GM12878 (cell line): ENCODE measurements around the gene CLDN34. TPM values are rescaled to one million over a fixed set of nuclear protein-coding genes. Genes with fewer than 3 reads are reported as not detected.

ENCODE experiments used
- ATAC-seq: fragments of 200-7000 bp; cut with Tn5 transposase; 3 replicates; pipeline ENCODE4 v1.9.1; 2020; ENCODE audit warnings: mild to moderate bottlenecking, moderate library complexity
- BruUV-seq: library from RNA; stranded (reverse); fragments of 400-500 nt; replicated peaks from 2 replicates; lab custom pipeline; 2021; lab: Mats Ljungman, UMichigan
- CTCF ChIA-PET: fragments of 300-600 bp; sonication (Branson Sonifier 250); formaldehyde crosslinking; extraction: SDS; loops from one replicate; lab custom pipeline; 2021; ENCODE audit warnings: inconsistent platforms; lab: Yijun Ruan, JAX
- POLR2A ChIA-PET: fragments of 350-600 bp; formaldehyde crosslinking; extraction: SDS; loops from one replicate; lab custom pipeline; 2021; ENCODE audit warnings: inconsistent platforms; lab: Charles Lee
- RAD21 ChIA-PET: fragments of 300-600 bp; sonication (Branson Sonifier 250); formaldehyde crosslinking; loops from one replicate; lab custom pipeline; 2023; ENCODE audit warnings: antibody characterized with exemption; ENCODE audit not compliant: unreplicated experiment; lab: Charles Lee
- SMC1A ChIA-PET: fragments of 300-600 bp; sonication (Branson Sonifier 250); formaldehyde crosslinking; loops from one replicate; lab custom pipeline; 2023; ENCODE audit not compliant: unreplicated experiment, uncharacterized antibody; lab: Charles Lee
- DNase-seq: peaks from one replicate; pipeline ENCODE4 v3.0.0-alpha.2; 2011; ENCODE audit warnings: low read depth, low spot score
- FAIRE-seq: peaks from 3 replicates; lab custom pipeline; 2011; peaks lifted over from hg19 to GRCh38; lab: Jason Lieb, UNC
- H2AFZ ChIP-seq: 2 replicates; pipeline ENCODE4 v1.6.0; 2011; ENCODE audit warnings: low read depth, low read length, control low read depth; ENCODE audit not compliant: control insufficient read depth
- H3K27ac ChIP-seq: 2 replicates; pipeline ENCODE4 v1.5.1; 2011; ENCODE audit warnings: control low read depth; ENCODE audit not compliant: control insufficient read depth, insufficient read depth
- H3K27me3 ChIP-seq, 2 experiments: replicated peaks in 1 of 2; 2 replicates each; pipeline versions ENCODE4 v1.6.0 to v1.6.1; 2011; ENCODE audit warnings: low read length in 1 of 2; ENCODE audit not compliant: control insufficient read depth in 2 of 2, insufficient read depth in 2 of 2
- H3K36me3 ChIP-seq, 2 experiments: 2 replicates each; pipeline ENCODE4 v1.5.1; 2011; ENCODE audit warnings: low read length in 1 of 2; ENCODE audit not compliant: control insufficient read depth in 2 of 2, insufficient read depth in 2 of 2
- H3K4me1 ChIP-seq: 2 replicates; pipeline ENCODE4 v1.6.1; 2011; ENCODE audit warnings: mild to moderate bottlenecking, low read length, moderate library complexity, mixed read lengths; ENCODE audit not compliant: control insufficient read depth, insufficient read depth
- H3K4me2 ChIP-seq: 2 replicates; pipeline ENCODE4 v1.6.0; 2011; ENCODE audit warnings: control low read depth; ENCODE audit not compliant: control insufficient read depth, insufficient read depth
- H3K4me3 ChIP-seq: fragments of 200-600 bp; sonication (generic); 2 replicates; pipeline ENCODE4 v1.5.1; 2016
- H3K79me2 ChIP-seq: 2 replicates; pipeline ENCODE4 v1.6.0; 2011; ENCODE audit warnings: low read length; ENCODE audit not compliant: control insufficient read depth, insufficient read depth
- H3K9ac ChIP-seq: 2 replicates; pipeline ENCODE4 v1.8.0; 2011; ENCODE audit warnings: low read length, control low read depth, mixed read lengths; ENCODE audit not compliant: control insufficient read depth, insufficient read depth
- H3K9me3 ChIP-seq: replicated peaks from 3 replicates; pipeline ENCODE4 v1.5.1; 2011; ENCODE audit warnings: mild to moderate bottlenecking, low read length; ENCODE audit not compliant: control insufficient read depth, insufficient read depth
- H4K20me1 ChIP-seq: 2 replicates; pipeline ENCODE4 v1.6.0; 2011; ENCODE audit not compliant: control insufficient read depth, insufficient read depth
- BMI1 ChIP-seq: fragments of 450-650 bp; IDR thresholded peaks from 2 replicates; pipeline ENCODE4 v1.6.1; 2016; ENCODE audit warnings: mild to moderate bottlenecking, moderate library complexity, borderline replicate concordance
- CREM ChIP-seq: IDR thresholded peaks from 2 replicates; pipeline ENCODE4 v1.6.1; 2014; ENCODE audit warnings: antibody characterized with exemption, low read depth
- EGR1 ChIP-seq, 2 experiments: IDR thresholded peaks; 1 replicate in 1 of 2; 2 replicates in 1 of 2; pipeline ENCODE4 v1.6.1; 2011 to 2012; ENCODE audit warnings: low read depth in 2 of 2, low read length in 2 of 2, borderline replicate concordance in 1 of 2, mild to moderate bottlenecking in 1 of 2, moderate library complexity in 1 of 2
- KLF5 ChIP-seq: fragments of 450-650 bp; IDR thresholded peaks from 2 replicates; pipeline ENCODE4 v1.6.1; 2014; ENCODE audit warnings: mild to moderate bottlenecking; ENCODE audit not compliant: partially characterized antibody
- NFYB ChIP-seq: IDR thresholded peaks from 2 replicates; pipeline ENCODE4 v1.6.1; 2011; ENCODE audit warnings: low read depth, mild to moderate bottlenecking, low read length, improper control_type of control experiment, moderate library complexity; ENCODE audit not compliant: insufficient read depth
- NR2C1 ChIP-seq: fragments of 450-650 bp; IDR thresholded peaks from 2 replicates; pipeline ENCODE4 v1.6.1; 2017; ENCODE audit warnings: antibody characterized with exemption, mild to moderate bottlenecking, moderate library complexity
- SMAD5 ChIP-seq: IDR thresholded peaks from 2 replicates; pipeline ENCODE4 v1.6.1; 2016; ENCODE audit warnings: antibody characterized with exemption, low read depth
- YY1 ChIP-seq: IDR thresholded peaks from 2 replicates; pipeline ENCODE4 v1.6.1; 2011; ENCODE audit warnings: low read depth, mild to moderate bottlenecking, low read length
- WGBS: methylation state at CpG from one replicate; pipeline ENCODE4 v1.1.6; 2016; ENCODE audit warnings: low lambda C conversion rate; ENCODE audit not compliant: insufficient replicate concordance, insufficient coverage; ENCODE audit errors: missing lambda C conversion rate; 5-methylcytosine and 5-hydroxymethylcytosine counted together
- in situ Hi-C: fragments of 300-500 bp; cut with MboI; formaldehyde crosslinking; loops from 9 replicates; pipeline ENCODE4 v1.14.3; 2018; ENCODE audit warnings: mixed read lengths
- intact Hi-C: fragments of 100-400 bp; cut with micrococcal nuclease; formaldehyde crosslinking; loops from one replicate; pipeline ENCODE4 v1.14.2; 2022; ENCODE audit not compliant: unreplicated experiment
- polyA plus RNA-seq, 11 experiments: library from polyadenylated mRNA; depleted of rRNA in 4 of 11; unstranded in 6 of 11; stranded (reverse) in 5 of 11; fragments of >200 nt; fragmentation: Nextera tagmentation in 4 of 11; fragmentation: Illumina TruSeq in 1 of 11; extraction: Ambion mirVana in 4 of 11; extraction: Trizol in 1 of 11; gene quantifications; 1 replicate in 1 of 11; 2 replicates in 10 of 11; pipeline versions ENCODE4 v1.2.1 to v1.2.3, GENCODE V29; 2011 to 2016; ENCODE audit warnings: inconsistent platforms in 2 of 11, missing spikeins in 2 of 11, low read depth in 1 of 11
- total RNA-seq, 4 experiments: library from RNA; depleted of rRNA in 3 of 4; stranded (reverse); fragments of >200 nt in 3 of 4; fragmentation: Illumina TruSeq in 1 of 4; extraction: Trizol in 1 of 4; gene quantifications; 2 replicates each; pipeline versions ENCODE4 v1.2.1 to v1.2.3, GENCODE V29; 2013 to 2021
- TF ChIP-seq, protein P1 (sequence below): fragments of 450-650 bp; conservative IDR thresholded peaks from 2 replicates; pipeline ENCODE4 v1.6.1; 2017; ENCODE audit warnings: mild to moderate bottlenecking, moderate library complexity
- TF ChIP-seq, protein P2 (sequence below): fragments of 450-650 bp; IDR thresholded peaks from 2 replicates; pipeline ENCODE4 v1.6.1; 2017; ENCODE audit warnings: mild to moderate bottlenecking
- TF ChIP-seq, protein P3 (sequence below): IDR thresholded peaks from 2 replicates; pipeline ENCODE4 v1.6.1; 2012; ENCODE audit warnings: low read depth, low read length, improper control_type of control experiment
- TF ChIP-seq, protein P4 (sequence below): IDR thresholded peaks from 2 replicates; pipeline ENCODE4 v1.6.1; 2011; ENCODE audit warnings: borderline replicate concordance, low read depth, mild to moderate bottlenecking, moderate library complexity, low read length; ENCODE audit not compliant: insufficient read depth, poor library complexity, severe bottlenecking
- TF ChIP-seq, protein P5 (sequence below): fragments of 450-650 bp; IDR thresholded peaks from 2 replicates; pipeline ENCODE4 v1.6.1; 2017; ENCODE audit warnings: borderline replicate concordance

Gene CLDN34
- total and polyA plus RNA-seq, 10 of the 15 experiments (the other 5 are each of a cell fraction or from before 2014, with no cell fraction given), result not detected

DNA sequence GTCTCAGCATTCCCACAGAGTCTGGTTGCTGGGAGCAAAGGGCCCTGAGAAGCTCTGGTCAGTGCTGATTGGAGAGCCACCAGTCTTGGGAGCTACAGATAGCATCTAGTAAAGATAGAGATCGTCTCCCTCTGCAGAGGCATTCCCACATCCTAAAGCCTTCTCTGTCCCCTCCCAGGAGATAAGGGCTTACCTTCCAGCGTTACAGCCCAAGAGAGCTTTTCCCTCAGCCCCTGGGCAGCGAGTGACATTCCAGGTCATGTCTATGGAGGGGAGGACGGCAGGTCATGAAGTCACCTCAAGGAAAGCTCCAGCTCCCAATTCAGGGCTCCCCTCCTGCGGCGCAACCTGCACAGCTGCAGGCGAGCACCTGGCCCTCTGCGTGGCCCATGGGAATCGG lies 29.9 kb downstream of the CLDN34 start (continued):
- TF ChIP-seq, protein P1, sequence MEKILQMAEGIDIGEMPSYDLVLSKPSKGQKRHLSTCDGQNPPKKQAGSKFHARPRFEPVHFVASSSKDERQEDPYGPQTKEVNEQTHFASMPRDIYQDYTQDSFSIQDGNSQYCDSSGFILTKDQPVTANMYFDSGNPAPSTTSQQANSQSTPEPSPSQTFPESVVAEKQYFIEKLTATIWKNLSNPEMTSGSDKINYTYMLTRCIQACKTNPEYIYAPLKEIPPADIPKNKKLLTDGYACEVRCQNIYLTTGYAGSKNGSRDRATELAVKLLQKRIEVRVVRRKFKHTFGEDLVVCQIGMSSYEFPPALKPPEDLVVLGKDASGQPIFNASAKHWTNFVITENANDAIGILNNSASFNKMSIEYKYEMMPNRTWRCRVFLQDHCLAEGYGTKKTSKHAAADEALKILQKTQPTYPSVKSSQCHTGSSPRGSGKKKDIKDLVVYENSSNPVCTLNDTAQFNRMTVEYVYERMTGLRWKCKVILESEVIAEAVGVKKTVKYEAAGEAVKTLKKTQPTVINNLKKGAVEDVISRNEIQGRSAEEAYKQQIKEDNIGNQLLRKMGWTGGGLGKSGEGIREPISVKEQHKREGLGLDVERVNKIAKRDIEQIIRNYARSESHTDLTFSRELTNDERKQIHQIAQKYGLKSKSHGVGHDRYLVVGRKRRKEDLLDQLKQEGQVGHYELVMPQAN, result no peak
- TF ChIP-seq EGR1 (IDR thresholded peaks at IDR 0.05; ENCODE audit: borderline replicate concordance in 1 of 2, low read depth in 2 of 2, low read length in 2 of 2) (no peak), NFYB (no peak)

DNA sequence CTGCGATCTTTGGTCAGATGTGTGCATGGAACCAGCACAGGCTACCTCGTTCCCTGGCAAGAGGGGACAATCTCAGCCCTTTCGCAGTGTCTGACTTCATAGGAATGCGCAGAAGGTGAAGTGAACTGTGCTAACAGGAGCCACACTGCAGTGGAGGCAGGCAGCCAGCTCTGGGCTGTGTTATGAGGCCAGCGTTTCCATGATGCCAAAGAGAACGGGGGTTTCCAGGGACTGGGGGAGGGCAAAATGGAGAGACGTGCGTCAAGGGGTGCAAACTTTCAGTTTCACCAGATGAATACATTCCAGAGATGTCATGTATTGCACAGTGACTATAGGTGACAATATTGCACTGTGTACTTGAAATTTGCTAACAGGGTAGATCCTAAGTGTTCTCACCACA lies 30.4 kb downstream of the CLDN34 start:
- no peaks in the 10 kb centered on the region for H4K20me1 ChIP-seq
- H3K4me1 ChIP-seq, result peaks cover 9% of the 10 kb centered on the region
- SMC1A ChIA-PET, result interaction anchor here (0.7 to 11.5 kb wide), 34 partner anchors 10 to 159 kb away, joined by 3 to 281 read pairs (median 4); partner anchors contain the start of gene CLCN4
- CTCF ChIA-PET, result interaction anchor here (0.6 to 8.6 kb wide), 35 partner anchors 10 to 321 kb away, joined by 3 to 412 read pairs (median 5); no protein-coding TSS in a partner anchor
- H3K9ac ChIP-seq, result no peak overlapping the region
- H2AFZ ChIP-seq, result no peak overlapping the region; the same call in 1 of the 2 replicates
- H3K36me3 ChIP-seq, result no peaks in the 10 kb centered on the region
- BruUV-seq, result no TSS peak
- FAIRE-seq, result no peak
- H3K27ac ChIP-seq, result 0 out of 2 replicates have a peak overlapping the region, but pooled peaks have one; percentile 25
- H3K9me3 ChIP-seq, result no peaks in the 10 kb centered on the region
- intact Hi-C loops (loop anchor here (1.0 to 5.0 kb wide), 4 partner anchors 15 to 170 kb away; no protein-coding TSS in a partner anchor), in situ Hi-C loops (loop anchor here (5.0 to 25.0 kb wide), 3 partner anchors 120 to 1115 kb away; partner anchors contain the start of genes HCCS and MID1)
- POLR2A ChIA-PET, result interaction anchor here (0.9 to 4.8 kb wide), 8 partner anchors 14 to 121 kb away, joined by 3 to 42 read pairs (median 6); no protein-coding TSS in a partner anchor
- peak; percentile 44 for DNase-seq
- no peaks in the 10 kb centered on the region for H3K79me2 ChIP-seq
- RAD21 ChIA-PET, result interaction anchor here (0.8 to 14.7 kb wide), 27 partner anchors 9 to 193 kb away, joined by 3 to 424 read pairs (median 4); no protein-coding TSS in a partner anchor
- 21% methylated on average over 8 of the region's 8 CpGs for WGBS
- H3K4me3 ChIP-seq, result no peak overlapping the region
- ATAC-seq, result peak; percentile 89
- no peaks in the 10 kb centered on the region for H3K27me3 ChIP-seq
- peak overlapping the region; percentile 1; the same call in 1 of the 2 replicates for H3K4me2 ChIP-seq
- TF ChIP-seq BMI1 (peak; percentile 21; the same call in 1 of the 2 replicates), KLF5 (no peak), YY1 (no peak), CREM (peak; percentile 65), SMAD5 (no peak), NR2C1 (no peak)
- TF ChIP-seq, protein P2, sequence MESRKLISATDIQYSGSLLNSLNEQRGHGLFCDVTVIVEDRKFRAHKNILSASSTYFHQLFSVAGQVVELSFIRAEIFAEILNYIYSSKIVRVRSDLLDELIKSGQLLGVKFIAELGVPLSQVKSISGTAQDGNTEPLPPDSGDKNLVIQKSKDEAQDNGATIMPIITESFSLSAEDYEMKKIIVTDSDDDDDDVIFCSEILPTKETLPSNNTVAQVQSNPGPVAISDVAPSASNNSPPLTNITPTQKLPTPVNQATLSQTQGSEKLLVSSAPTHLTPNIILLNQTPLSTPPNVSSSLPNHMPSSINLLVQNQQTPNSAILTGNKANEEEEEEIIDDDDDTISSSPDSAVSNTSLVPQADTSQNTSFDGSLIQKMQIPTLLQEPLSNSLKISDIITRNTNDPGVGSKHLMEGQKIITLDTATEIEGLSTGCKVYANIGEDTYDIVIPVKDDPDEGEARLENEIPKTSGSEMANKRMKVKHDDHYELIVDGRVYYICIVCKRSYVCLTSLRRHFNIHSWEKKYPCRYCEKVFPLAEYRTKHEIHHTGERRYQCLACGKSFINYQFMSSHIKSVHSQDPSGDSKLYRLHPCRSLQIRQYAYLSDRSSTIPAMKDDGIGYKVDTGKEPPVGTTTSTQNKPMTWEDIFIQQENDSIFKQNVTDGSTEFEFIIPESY, result no peak
- TF ChIP-seq, protein P3, sequence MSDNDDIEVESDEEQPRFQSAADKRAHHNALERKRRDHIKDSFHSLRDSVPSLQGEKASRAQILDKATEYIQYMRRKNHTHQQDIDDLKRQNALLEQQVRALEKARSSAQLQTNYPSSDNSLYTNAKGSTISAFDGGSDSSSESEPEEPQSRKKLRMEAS, result no peak
- TF ChIP-seq, protein P4, sequence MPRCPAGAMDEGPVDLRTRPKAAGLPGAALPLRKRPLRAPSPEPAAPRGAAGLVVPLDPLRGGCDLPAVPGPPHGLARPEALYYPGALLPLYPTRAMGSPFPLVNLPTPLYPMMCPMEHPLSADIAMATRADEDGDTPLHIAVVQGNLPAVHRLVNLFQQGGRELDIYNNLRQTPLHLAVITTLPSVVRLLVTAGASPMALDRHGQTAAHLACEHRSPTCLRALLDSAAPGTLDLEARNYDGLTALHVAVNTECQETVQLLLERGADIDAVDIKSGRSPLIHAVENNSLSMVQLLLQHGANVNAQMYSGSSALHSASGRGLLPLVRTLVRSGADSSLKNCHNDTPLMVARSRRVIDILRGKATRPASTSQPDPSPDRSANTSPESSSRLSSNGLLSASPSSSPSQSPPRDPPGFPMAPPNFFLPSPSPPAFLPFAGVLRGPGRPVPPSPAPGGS, result no peak
- TF ChIP-seq, protein P5, sequence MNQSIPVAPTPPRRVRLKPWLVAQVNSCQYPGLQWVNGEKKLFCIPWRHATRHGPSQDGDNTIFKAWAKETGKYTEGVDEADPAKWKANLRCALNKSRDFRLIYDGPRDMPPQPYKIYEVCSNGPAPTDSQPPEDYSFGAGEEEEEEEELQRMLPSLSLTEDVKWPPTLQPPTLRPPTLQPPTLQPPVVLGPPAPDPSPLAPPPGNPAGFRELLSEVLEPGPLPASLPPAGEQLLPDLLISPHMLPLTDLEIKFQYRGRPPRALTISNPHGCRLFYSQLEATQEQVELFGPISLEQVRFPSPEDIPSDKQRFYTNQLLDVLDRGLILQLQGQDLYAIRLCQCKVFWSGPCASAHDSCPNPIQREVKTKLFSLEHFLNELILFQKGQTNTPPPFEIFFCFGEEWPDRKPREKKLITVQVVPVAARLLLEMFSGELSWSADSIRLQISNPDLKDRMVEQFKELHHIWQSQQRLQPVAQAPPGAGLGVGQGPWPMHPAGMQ, result no peak
